Parathyroid adenoma (tissue), 2 donors: ENCODE measurements around the gene FKBP10.
"Not testable (repeated sequence)": the region's sequence is repeated elsewhere in the genome, so short reads cannot be mapped to it uniquely, and the experiment has no call there.

Experiments used
- H2AFZ ChIP-seq: fragments of 300-600 bp; sonication (generic); one replicate; pipeline ENCODE4 v1.7.0; 2017; ENCODE audit warnings: antibody characterized with exemption, mild to moderate bottlenecking
- H3K27ac ChIP-seq: fragments of 300-600 bp; sonication (generic); one replicate; pipeline ENCODE4 v1.7.0; 2017
- H3K27me3 ChIP-seq: fragments of 300-600 bp; sonication (generic); one replicate; pipeline ENCODE4 v1.7.0; 2017; ENCODE audit warnings: low read length; ENCODE audit not compliant: control insufficient read depth, insufficient read depth
- H3K36me3 ChIP-seq: fragments of 300-600 bp; sonication (generic); one replicate; pipeline ENCODE4 v1.7.0; 2017; ENCODE audit warnings: low read length; ENCODE audit not compliant: control insufficient read depth, insufficient read depth
- H3K4me1 ChIP-seq: fragments of 300-600 bp; sonication (generic); one replicate; pipeline ENCODE4 v1.7.0; 2017; ENCODE audit warnings: control low read depth
- H3K4me2 ChIP-seq: fragments of 300-600 bp; sonication (generic); one replicate; pipeline ENCODE4 v1.7.0; 2017; ENCODE audit warnings: low read length
- H3K4me3 ChIP-seq: fragments of 300-600 bp; sonication (generic); one replicate; pipeline ENCODE4 v1.7.0; 2017; ENCODE audit warnings: low read depth, low read length
- H3K79me2 ChIP-seq: fragments of 300-600 bp; sonication (generic); one replicate; pipeline ENCODE4 v1.7.0; 2017; ENCODE audit warnings: control low read depth
- H3K9ac ChIP-seq: fragments of 300-600 bp; sonication (generic); one replicate; pipeline ENCODE4 v1.7.0; 2017; ENCODE audit warnings: mild to moderate bottlenecking
- H3K9me3 ChIP-seq: fragments of 300-600 bp; sonication (generic); one replicate; pipeline ENCODE4 v1.7.0; 2017; ENCODE audit warnings: low read length; ENCODE audit not compliant: control insufficient read depth
- TF ChIP-seq, protein P1 (sequence below): fragments of 300-600 bp; sonication (generic); IDR thresholded peaks from one replicate; pipeline ENCODE4 v1.7.0; 2017; ENCODE audit warnings: antibody characterized with exemption, mild to moderate bottlenecking
- donor health status: primary hyperparathyroidism.

FKBP10 gene

DNA sequence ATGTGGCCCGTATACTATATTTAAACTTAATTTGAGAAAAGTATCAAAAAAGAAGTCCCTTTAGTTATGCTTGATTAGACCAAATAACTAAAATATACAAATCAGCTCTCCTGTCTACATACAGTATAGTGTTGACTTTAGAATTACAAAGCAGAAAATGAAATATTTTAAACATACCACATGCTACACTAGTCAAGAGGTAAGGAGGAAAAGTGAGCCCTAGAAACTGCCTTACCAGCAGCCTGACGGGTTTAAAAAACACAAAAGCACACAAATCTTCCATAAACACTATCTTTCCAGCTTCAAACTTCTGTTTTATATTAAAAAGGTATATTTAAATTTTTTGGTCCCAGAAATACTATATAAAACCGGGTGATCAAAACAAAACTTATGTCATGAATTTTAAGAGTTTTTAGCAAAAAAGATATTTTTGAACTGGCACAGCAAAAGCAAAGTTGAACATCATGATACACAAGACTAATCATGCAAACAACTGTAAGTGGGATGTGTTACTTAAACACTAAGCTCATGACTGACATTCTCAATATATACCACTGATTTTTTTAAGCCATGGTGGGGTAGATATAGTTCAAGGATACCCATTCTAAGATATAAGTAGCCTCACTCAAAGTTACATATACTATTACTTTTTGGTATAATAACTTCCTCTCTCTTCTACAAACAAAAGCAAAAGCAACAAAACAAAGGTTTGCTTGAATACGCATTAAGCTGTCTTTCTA lies 36.6 kb downstream of the FKBP10 start:
- no peak overlapping the region for H2AFZ ChIP-seq
- H3K79me2 ChIP-seq: peaks cover 15% of the 10 kb centered on the region
- H3K27ac ChIP-seq: no peak overlapping the region
- H3K4me3 ChIP-seq: no peak overlapping the region
- H3K27me3 ChIP-seq: no peaks in the 10 kb centered on the region
- H3K9me3 ChIP-seq: no peaks in the 10 kb centered on the region
- H3K4me1 ChIP-seq: peaks cover 7% of the 10 kb centered on the region
- H3K36me3 ChIP-seq: no peaks in the 10 kb centered on the region
- H3K4me2 ChIP-seq: no peak overlapping the region
- H3K9ac ChIP-seq: no peak overlapping the region
- TF ChIP-seq, protein P1, sequence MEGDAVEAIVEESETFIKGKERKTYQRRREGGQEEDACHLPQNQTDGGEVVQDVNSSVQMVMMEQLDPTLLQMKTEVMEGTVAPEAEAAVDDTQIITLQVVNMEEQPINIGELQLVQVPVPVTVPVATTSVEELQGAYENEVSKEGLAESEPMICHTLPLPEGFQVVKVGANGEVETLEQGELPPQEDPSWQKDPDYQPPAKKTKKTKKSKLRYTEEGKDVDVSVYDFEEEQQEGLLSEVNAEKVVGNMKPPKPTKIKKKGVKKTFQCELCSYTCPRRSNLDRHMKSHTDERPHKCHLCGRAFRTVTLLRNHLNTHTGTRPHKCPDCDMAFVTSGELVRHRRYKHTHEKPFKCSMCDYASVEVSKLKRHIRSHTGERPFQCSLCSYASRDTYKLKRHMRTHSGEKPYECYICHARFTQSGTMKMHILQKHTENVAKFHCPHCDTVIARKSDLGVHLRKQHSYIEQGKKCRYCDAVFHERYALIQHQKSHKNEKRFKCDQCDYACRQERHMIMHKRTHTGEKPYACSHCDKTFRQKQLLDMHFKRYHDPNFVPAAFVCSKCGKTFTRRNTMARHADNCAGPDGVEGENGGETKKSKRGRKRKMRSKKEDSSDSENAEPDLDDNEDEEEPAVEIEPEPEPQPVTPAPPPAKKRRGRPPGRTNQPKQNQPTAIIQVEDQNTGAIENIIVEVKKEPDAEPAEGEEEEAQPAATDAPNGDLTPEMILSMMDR: no peak

DNA sequence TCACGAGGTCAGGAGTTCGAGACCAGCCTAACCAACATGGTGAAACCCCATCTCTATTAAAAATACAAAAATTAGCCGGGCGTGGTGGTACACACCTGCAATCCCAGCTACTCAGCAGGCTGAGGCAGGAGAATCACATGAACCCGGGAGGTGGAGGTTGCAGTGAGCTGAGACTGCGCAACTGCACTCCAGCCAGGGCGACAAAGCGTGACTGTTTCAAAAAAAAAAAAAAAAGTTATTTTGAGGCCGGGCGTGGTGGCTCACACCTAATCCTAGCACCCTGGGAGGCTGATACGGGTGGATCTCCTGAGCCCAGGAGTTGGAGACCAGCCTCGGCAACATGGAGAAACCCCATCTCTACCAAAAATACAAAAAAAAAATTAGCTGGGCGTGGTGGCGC lies 38.6 kb downstream of the FKBP10 start:
- H3K27ac ChIP-seq, H3K9me3 ChIP-seq, H3K36me3 ChIP-seq, H3K79me2 ChIP-seq, H3K4me2 ChIP-seq, H2AFZ ChIP-seq, H3K4me3 ChIP-seq, H3K27me3 ChIP-seq, H3K4me1 ChIP-seq, H3K9ac ChIP-seq: not testable (repeated sequence)

DNA sequence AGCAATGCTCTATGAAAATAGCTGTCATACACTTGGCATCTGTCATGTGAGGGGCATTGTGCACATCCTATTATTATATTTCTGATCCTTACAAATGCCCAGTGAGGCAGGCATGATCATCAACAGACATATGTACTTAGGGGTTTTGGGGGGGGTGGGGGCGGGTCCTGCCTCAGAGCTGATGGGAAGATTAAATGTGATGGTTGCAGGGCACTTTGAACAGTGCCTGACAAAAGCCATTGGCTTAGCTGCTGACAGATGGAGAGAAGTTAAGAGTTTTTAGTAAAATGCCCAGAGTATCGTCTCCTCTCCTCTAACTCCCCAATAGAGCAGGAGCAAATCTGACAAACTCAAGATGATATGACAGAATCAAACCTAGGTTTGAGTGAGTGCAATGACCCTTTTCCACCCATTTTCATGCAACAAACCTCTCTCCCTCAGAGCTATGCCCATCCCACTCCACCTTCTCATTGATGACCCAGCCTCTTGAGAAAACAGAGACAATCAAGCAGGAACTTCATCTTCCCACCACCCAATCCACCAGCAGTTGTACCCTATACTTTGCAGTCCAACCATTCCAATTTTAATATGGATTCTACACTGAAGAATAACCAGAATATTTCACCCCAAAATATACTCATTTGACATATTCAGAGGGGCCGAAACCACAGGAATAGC lies 47.6 kb downstream of the FKBP10 start:
- Histone ChIP-seq H3K36me3 (no peaks in the 10 kb centered on the region), H3K79me2 (peaks cover 47% of the 10 kb centered on the region), H3K27me3 (no peaks in the 10 kb centered on the region), H3K4me3 (no peak overlapping the region), H3K27ac (no peak overlapping the region), H2AFZ (no peak overlapping the region), H3K4me1 (no peaks in the 10 kb centered on the region), H3K9ac (no peak overlapping the region), H3K4me2 (no peak overlapping the region), H3K9me3 (no peaks in the 10 kb centered on the region)
- TF ChIP-seq, protein P1: no peak

GRCh38 chr17:41863074-41863848 lies 50.5 kb downstream of the FKBP10 start:
- H3K9me3 ChIP-seq: no peaks in the 10 kb centered on the region
- H3K9ac ChIP-seq: no peak overlapping the region
- peaks cover 44% of the 10 kb centered on the region for H3K79me2 ChIP-seq
- H2AFZ ChIP-seq: no peak overlapping the region
- no peak overlapping the region for H3K27ac ChIP-seq
- TF ChIP-seq, protein P1: no peak
- no peaks in the 10 kb centered on the region for H3K4me1 ChIP-seq
- H3K27me3 ChIP-seq: no peaks in the 10 kb centered on the region
- H3K36me3 ChIP-seq: no peaks in the 10 kb centered on the region
- H3K4me3 ChIP-seq: peak overlapping the region; percentile 87
- peak overlapping the region; percentile 69 for H3K4me2 ChIP-seq

- TF ChIP-seq, protein P1: no peak
These were observed 51.7 kb downstream of the FKBP10 start for GRCh38 chr17:41864498-41864835.

More at GRCh38 chr17:41864498-41864835, 51.7 kb downstream of the FKBP10 start:
- Histone ChIP-seq H3K4me1 (no peaks in the 10 kb centered on the region), H3K4me3 (peak overlapping the region; percentile 87), H3K4me2 (peak overlapping the region; percentile 69), H3K27me3 (no peaks in the 10 kb centered on the region), H3K9ac (peak overlapping the region; percentile 16), H2AFZ (peak overlapping the region; percentile 74), H3K79me2 (peaks cover 39% of the 10 kb centered on the region), H3K9me3 (no peaks in the 10 kb centered on the region), H3K27ac (peak overlapping the region; percentile 66), H3K36me3 (no peaks in the 10 kb centered on the region)
